Measurements from ENCODE around the gene NOTCH4. TPM values are rescaled to one million over a fixed set of nuclear protein-coding genes. Genes with fewer than 3 reads are reported as not detected.
A peak's percentile ranks its signal among the peaks of the same experiment; 100 is the strongest.

Gene NOTCH4
- total RNA-seq, 1 donor from 2014 or later, result 0.83 TPM

- Mint-ChIP-seq H3K4me3 (ENCODE audit: unreplicated experiment) (peak overlapping the region; percentile 42), H3K36me3 (ENCODE audit: unreplicated experiment) (peaks cover 6% of the 10 kb centered on the region), H3K27me3 (ENCODE audit: unreplicated experiment) (no peaks in the 10 kb centered on the region), H3K9me3 (ENCODE audit: unreplicated experiment) (no peaks in the 10 kb centered on the region), H3K4me1 (ENCODE audit: unreplicated experiment) (peaks cover 35% of the 10 kb centered on the region), H3K27ac (ENCODE audit: unreplicated experiment) (peak overlapping the region; percentile 50)
- TF ChIP-seq CTCF (IDR thresholded peaks at IDR 0.05), result no peak
- no peak for DNase-seq (ENCODE audit: extremely low spot score, unreplicated experiment)
These were observed 72.5 kb downstream of the NOTCH4 start for GRCh38 chr6:32151181-32151862.

- Mint-ChIP-seq H3K9me3 (ENCODE audit: unreplicated experiment) (no peaks in the 10 kb centered on the region), H3K27me3 (ENCODE audit: unreplicated experiment) (no peaks in the 10 kb centered on the region), H3K27ac (ENCODE audit: unreplicated experiment) (no peak overlapping the region), H3K36me3 (ENCODE audit: unreplicated experiment) (peaks cover 2% of the 10 kb centered on the region), H3K4me1 (ENCODE audit: unreplicated experiment) (peaks cover 31% of the 10 kb centered on the region), H3K4me3 (ENCODE audit: unreplicated experiment) (no peak overlapping the region)
- no peak for TF ChIP-seq CTCF (IDR thresholded peaks at IDR 0.05)
- no peak for DNase-seq (ENCODE audit: extremely low spot score, unreplicated experiment)
These were observed 73.7 kb downstream of the NOTCH4 start for GRCh38 chr6:32149932-32150870.

GRCh38 chr6:32149092-32149755 is 74.6 kb downstream of the NOTCH4 start:
- Mint-ChIP-seq H3K9me3 (ENCODE audit: unreplicated experiment) (no peaks in the 10 kb centered on the region), H3K27ac (ENCODE audit: unreplicated experiment) (no peak overlapping the region), H3K27me3 (ENCODE audit: unreplicated experiment) (no peaks in the 10 kb centered on the region), H3K4me1 (ENCODE audit: unreplicated experiment) (peaks cover 23% of the 10 kb centered on the region), H3K36me3 (ENCODE audit: unreplicated experiment) (peaks cover 2% of the 10 kb centered on the region), H3K4me3 (ENCODE audit: unreplicated experiment) (no peak overlapping the region)
- no peak for TF ChIP-seq CTCF (IDR thresholded peaks at IDR 0.05)
- no peak for DNase-seq (ENCODE audit: extremely low spot score, unreplicated experiment)

GRCh38 chr6:32148289-32149091 is 75.4 kb downstream of the NOTCH4 start:
- Mint-ChIP-seq H3K4me3 (ENCODE audit: unreplicated experiment) (no peak overlapping the region), H3K27ac (ENCODE audit: unreplicated experiment) (no peak overlapping the region), H3K27me3 (ENCODE audit: unreplicated experiment) (no peaks in the 10 kb centered on the region), H3K9me3 (ENCODE audit: unreplicated experiment) (no peaks in the 10 kb centered on the region), H3K36me3 (ENCODE audit: unreplicated experiment) (peaks cover 2% of the 10 kb centered on the region), H3K4me1 (ENCODE audit: unreplicated experiment) (peaks cover 22% of the 10 kb centered on the region)
- no peak for TF ChIP-seq CTCF (IDR thresholded peaks at IDR 0.05)
- no peak for DNase-seq (ENCODE audit: extremely low spot score, unreplicated experiment)
